ENCODE results near the gene SPON1. TPM values are rescaled to one million over a fixed set of nuclear protein-coding genes. Genes with fewer than 3 reads are reported as not detected.

Gene SPON1
- total RNA-seq, 2 donors from 2014 or later = 4.8 to 7.3 TPM

GRCh38 chr11:14118072-14118471 lies 155.5 kb downstream of the SPON1 start:
- H3K9me3 ChIP-seq (ENCODE audit: control insufficient read depth, low read length, poor library complexity, severe bottlenecking) = no peaks in the 10 kb centered on the region
- Mint-ChIP-seq H3K27me3 (no peaks in the 10 kb centered on the region), H3K4me3 (no peak overlapping the region), H3K4me1 (peaks cover 9% of the 10 kb centered on the region), H3K27ac (no peak overlapping the region), H3K36me3 (ENCODE audit: low read depth) (peaks cover 5% of the 10 kb centered on the region)
- ATAC-seq = no peak
- DNase-seq = no peak

DNA sequence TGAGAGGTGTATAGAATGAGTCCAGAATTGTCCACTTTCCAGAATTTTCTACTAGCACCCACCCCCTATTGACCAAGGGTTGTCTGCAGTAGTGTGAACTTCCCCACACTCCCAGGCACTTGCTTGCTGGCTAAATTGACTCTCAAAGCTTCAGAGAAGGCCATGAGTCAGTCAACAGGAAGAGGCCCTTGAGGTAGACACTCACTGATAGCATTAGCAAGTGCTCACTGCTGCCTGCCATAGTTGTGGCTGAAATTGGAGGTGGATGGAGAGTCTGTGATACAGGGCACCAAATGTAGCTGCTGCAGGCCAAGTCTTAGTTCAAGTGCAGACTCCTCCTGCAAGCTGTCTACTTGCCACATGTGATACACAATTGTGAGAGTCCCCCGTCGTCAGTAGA lies 156.8 kb downstream of the SPON1 start:
- no peaks in the 10 kb centered on the region for H3K9me3 ChIP-seq (ENCODE audit: control insufficient read depth, low read length, poor library complexity, severe bottlenecking)
- no peak overlapping the region for H3K27ac Mint-ChIP-seq
- H3K4me1 Mint-ChIP-seq = peaks cover 5% of the 10 kb centered on the region
- no peaks in the 10 kb centered on the region for H3K27me3 Mint-ChIP-seq
- H3K4me3 Mint-ChIP-seq = no peak overlapping the region
- no peak for DNase-seq
- ATAC-seq = no peak
- peaks cover 9% of the 10 kb centered on the region for H3K36me3 Mint-ChIP-seq (ENCODE audit: low read depth)

DNA sequence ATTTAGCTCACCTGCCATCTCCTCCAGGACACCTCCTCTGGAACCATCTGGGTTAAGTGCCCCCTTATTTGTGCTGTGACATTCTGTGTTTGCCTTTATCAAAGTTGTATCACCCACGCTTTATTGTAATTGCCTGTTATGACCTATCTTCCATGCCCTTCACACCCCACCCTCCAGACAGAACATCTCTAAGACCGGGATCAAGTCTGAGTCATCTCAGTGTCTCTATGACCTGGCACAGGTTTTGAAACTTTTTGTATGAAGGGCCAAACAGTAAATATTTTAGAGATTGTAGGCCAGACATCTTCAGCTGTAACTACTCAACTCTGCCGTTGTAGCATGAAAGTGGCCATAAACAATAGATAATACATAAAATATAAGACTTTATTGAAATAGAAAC lies 161.8 kb downstream of the SPON1 start:
- ATAC-seq = no peak
- H3K36me3 Mint-ChIP-seq (ENCODE audit: low read depth) = peaks cover 9% of the 10 kb centered on the region

GRCh38 chr11:14124886-14125285 lies 162.4 kb downstream of the SPON1 start:
- Mint-ChIP-seq H3K27me3 (no peaks in the 10 kb centered on the region), H3K36me3 (ENCODE audit: low read depth) (peaks cover 9% of the 10 kb centered on the region), H3K4me3 (no peak overlapping the region), H3K27ac (no peak overlapping the region), H3K4me1 (no peaks in the 10 kb centered on the region)
- no peaks in the 10 kb centered on the region for H3K9me3 ChIP-seq (ENCODE audit: control insufficient read depth, low read length, poor library complexity, severe bottlenecking)
- ATAC-seq (no peak), DNase-seq (no peak)

More for the DNA sequence above, 161.8 kb downstream of the SPON1 start:
- Mint-ChIP-seq H3K27ac (no peak overlapping the region), H3K4me1 (no peaks in the 10 kb centered on the region), H3K27me3 (no peaks in the 10 kb centered on the region), H3K4me3 (no peak overlapping the region)
- DNase-seq = no peak
- H3K9me3 ChIP-seq (ENCODE audit: control insufficient read depth, low read length, poor library complexity, severe bottlenecking) = no peaks in the 10 kb centered on the region

GRCh38 chr11:14125529-14125928 lies 163.0 kb downstream of the SPON1 start:
- no peak for ATAC-seq
- H3K9me3 ChIP-seq (ENCODE audit: control insufficient read depth, low read length, poor library complexity, severe bottlenecking) = no peaks in the 10 kb centered on the region
- peaks cover 9% of the 10 kb centered on the region for H3K36me3 Mint-ChIP-seq (ENCODE audit: low read depth)
- no peak for DNase-seq
- H3K27me3 Mint-ChIP-seq = no peaks in the 10 kb centered on the region
- no peak overlapping the region for H3K4me3 Mint-ChIP-seq
- no peak overlapping the region for H3K27ac Mint-ChIP-seq
- H3K4me1 Mint-ChIP-seq = no peaks in the 10 kb centered on the region

- no peaks in the 10 kb centered on the region for H3K27me3 Mint-ChIP-seq
- no peak for DNase-seq
- no peak overlapping the region for H3K27ac Mint-ChIP-seq
- H3K4me3 Mint-ChIP-seq = no peak overlapping the region
- H3K36me3 Mint-ChIP-seq (ENCODE audit: low read depth) = peaks cover 7% of the 10 kb centered on the region
- peaks cover 2% of the 10 kb centered on the region for H3K4me1 Mint-ChIP-seq
- H3K9me3 ChIP-seq (ENCODE audit: control insufficient read depth, low read length, poor library complexity, severe bottlenecking) = no peaks in the 10 kb centered on the region
- ATAC-seq = no peak
These were observed 165.2 kb downstream of the SPON1 start for GRCh38 chr11:14127679-14128078.

DNA sequence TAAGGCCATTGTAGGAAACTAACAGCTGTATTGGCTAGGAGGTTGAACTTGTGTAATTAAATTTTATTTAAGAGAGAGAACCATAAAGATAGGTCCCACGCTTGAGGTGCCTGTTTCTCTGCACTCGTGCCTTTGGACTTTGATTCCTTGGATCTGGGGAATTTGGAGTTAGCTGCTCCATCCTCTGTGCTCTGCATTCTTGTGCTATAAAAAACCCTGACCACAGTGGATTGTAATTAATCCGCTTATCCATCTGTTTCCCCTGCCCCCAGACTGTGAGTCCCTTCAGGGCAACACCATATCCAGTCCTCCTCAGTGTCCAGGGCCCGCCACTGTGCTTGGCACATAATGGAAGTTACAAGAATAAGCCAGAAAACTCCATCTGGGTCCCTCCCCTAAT lies 169.8 kb downstream of the SPON1 start:
- ATAC-seq (no peak), DNase-seq (no peak)
- H3K27ac Mint-ChIP-seq = no peak overlapping the region
- H3K36me3 Mint-ChIP-seq (ENCODE audit: low read depth) = peaks cover 6% of the 10 kb centered on the region
- no peaks in the 10 kb centered on the region for H3K9me3 ChIP-seq (ENCODE audit: control insufficient read depth, low read length, poor library complexity, severe bottlenecking)
- no peak overlapping the region for H3K4me3 Mint-ChIP-seq
- H3K4me1 Mint-ChIP-seq = peaks cover 2% of the 10 kb centered on the region
- no peaks in the 10 kb centered on the region for H3K27me3 Mint-ChIP-seq

- Mint-ChIP-seq H3K4me3 (no peak overlapping the region), H3K4me1 (peaks cover 2% of the 10 kb centered on the region), H3K27ac (no peak overlapping the region), H3K27me3 (no peaks in the 10 kb centered on the region), H3K36me3 (ENCODE audit: low read depth) (peaks cover 3% of the 10 kb centered on the region)
- no peak for ATAC-seq
- no peaks in the 10 kb centered on the region for H3K9me3 ChIP-seq (ENCODE audit: control insufficient read depth, low read length, poor library complexity, severe bottlenecking)
- DNase-seq = no peak
These were observed 170.9 kb downstream of the SPON1 start for GRCh38 chr11:14133381-14133780.

DNA sequence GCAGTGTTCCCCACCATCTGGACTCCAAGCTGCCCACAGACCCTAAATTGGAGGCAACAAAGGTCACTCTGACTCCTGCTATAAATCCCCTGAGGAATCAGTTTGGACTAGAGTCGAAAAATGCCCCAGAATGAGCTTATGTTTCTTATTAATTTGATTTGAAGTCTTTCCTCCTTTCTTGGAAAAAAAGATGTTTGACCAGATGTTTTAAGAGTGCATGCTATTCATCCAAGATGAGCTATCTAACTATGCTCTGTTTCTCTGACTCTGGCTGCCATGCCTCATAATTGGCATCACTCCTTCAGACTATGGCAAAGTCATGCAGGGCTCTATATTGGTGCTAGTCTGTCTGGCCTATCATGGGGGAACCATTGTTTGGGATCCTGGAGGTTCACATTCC lies 174.0 kb downstream of the SPON1 start:
- H3K27ac Mint-ChIP-seq = no peak overlapping the region

DNA sequence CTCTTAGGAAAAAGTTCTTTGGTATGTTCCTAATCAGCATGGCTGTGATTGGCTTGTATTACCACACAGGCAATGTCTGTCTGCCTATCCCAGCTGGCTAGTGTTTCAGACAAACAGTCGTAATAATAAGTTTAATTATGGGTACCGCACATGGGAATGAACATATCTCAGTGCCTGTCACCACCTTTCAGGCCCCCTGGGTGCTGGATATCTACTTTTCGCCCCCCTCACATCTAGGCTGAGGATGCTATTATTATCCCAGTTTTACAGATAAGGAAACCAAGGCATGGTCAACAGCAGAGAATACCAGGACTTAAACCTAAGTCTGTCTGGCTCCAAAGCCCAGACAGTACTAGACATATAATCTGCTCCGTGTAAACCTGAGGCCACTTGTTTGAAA lies 174.8 kb downstream of the SPON1 start:
- Mint-ChIP-seq H3K27ac (no peak overlapping the region), H3K36me3 (ENCODE audit: low read depth) (peaks cover 10% of the 10 kb centered on the region), H3K4me1 (peaks cover 2% of the 10 kb centered on the region), H3K4me3 (no peak overlapping the region), H3K27me3 (no peaks in the 10 kb centered on the region)
- DNase-seq (no peak), ATAC-seq (no peak)
- no peaks in the 10 kb centered on the region for H3K9me3 ChIP-seq (ENCODE audit: control insufficient read depth, low read length, poor library complexity, severe bottlenecking)

More for the DNA sequence above, 174.0 kb downstream of the SPON1 start:
- Mint-ChIP-seq H3K4me1 (no peaks in the 10 kb centered on the region), H3K27me3 (no peaks in the 10 kb centered on the region), H3K36me3 (ENCODE audit: low read depth) (peaks cover 10% of the 10 kb centered on the region), H3K4me3 (no peak overlapping the region)
- no peaks in the 10 kb centered on the region for H3K9me3 ChIP-seq (ENCODE audit: control insufficient read depth, low read length, poor library complexity, severe bottlenecking)
- DNase-seq = no peak
- no peak for ATAC-seq

DNA sequence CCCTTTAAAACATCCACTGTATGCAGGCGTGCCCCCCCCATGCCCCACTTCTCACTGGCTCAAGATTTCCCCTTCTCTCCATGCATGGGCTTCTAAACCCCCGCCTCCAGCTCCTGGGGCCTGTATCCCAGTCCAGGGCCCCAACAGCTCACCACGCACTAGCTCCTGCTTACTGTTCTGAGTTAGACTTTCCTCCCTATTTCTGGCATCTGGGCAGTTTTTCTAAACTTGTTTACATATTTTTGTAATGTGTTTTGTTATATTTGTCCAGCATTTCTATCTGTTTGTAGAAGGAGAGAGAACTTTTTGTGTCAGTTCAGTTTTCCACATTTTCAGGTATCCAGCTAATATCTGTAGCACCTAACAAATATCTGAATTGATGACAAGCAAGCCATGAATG lies 178.5 kb downstream of the SPON1 start:
- peaks cover 10% of the 10 kb centered on the region for H3K36me3 Mint-ChIP-seq (ENCODE audit: low read depth)
- no peak overlapping the region for H3K27ac Mint-ChIP-seq
- peaks cover 4% of the 10 kb centered on the region for H3K4me1 Mint-ChIP-seq
- no peak for DNase-seq
- no peaks in the 10 kb centered on the region for H3K27me3 Mint-ChIP-seq
- ATAC-seq = no peak
- no peak overlapping the region for H3K4me3 Mint-ChIP-seq
- no peaks in the 10 kb centered on the region for H3K9me3 ChIP-seq (ENCODE audit: control insufficient read depth, low read length, poor library complexity, severe bottlenecking)

- H3K27me3 Mint-ChIP-seq = no peaks in the 10 kb centered on the region
- no peak for ATAC-seq
These were observed 179.2 kb downstream of the SPON1 start for GRCh38 chr11:14141676-14142075.

GRCh38 chr11:14144934-14145333 lies 182.4 kb downstream of the SPON1 start:
- ATAC-seq (no peak), DNase-seq (no peak)
- Mint-ChIP-seq H3K4me1 (peaks cover 6% of the 10 kb centered on the region), H3K27me3 (no peaks in the 10 kb centered on the region), H3K27ac (no peak overlapping the region), H3K36me3 (ENCODE audit: low read depth) (peaks cover 6% of the 10 kb centered on the region), H3K4me3 (no peak overlapping the region)
- H3K9me3 ChIP-seq (ENCODE audit: control insufficient read depth, low read length, poor library complexity, severe bottlenecking) = no peaks in the 10 kb centered on the region

More at GRCh38 chr11:14141676-14142075, 179.2 kb downstream of the SPON1 start:
- Mint-ChIP-seq H3K36me3 (ENCODE audit: low read depth) (peaks cover 10% of the 10 kb centered on the region), H3K4me3 (no peak overlapping the region), H3K27ac (peak overlapping the region; percentile 24), H3K4me1 (peaks cover 4% of the 10 kb centered on the region)
- H3K9me3 ChIP-seq (ENCODE audit: control insufficient read depth, low read length, poor library complexity, severe bottlenecking) = no peaks in the 10 kb centered on the region
- DNase-seq = no peak

- Mint-ChIP-seq H3K27me3 (no peaks in the 10 kb centered on the region), H3K36me3 (ENCODE audit: low read depth) (no peaks in the 10 kb centered on the region), H3K4me3 (no peak overlapping the region), H3K27ac (no peak overlapping the region), H3K4me1 (peaks cover 5% of the 10 kb centered on the region)
- ATAC-seq (peak; percentile 73), DNase-seq (no peak)
- H3K9me3 ChIP-seq (ENCODE audit: control insufficient read depth, low read length, poor library complexity, severe bottlenecking) = no peaks in the 10 kb centered on the region
These were observed 186.2 kb downstream of the SPON1 start for GRCh38 chr11:14148653-14149273.
